Upper lobe of left lung (tissue), 4 donors: Measurements from ENCODE around the gene ROCK2.

ENCODE experiments used
- CTCF ChIP-seq, 6 experiments: fragments of 450-650 bp in 4 of 6; fragments of 200-600 bp in 2 of 6; sonication (generic) in 2 of 6; IDR thresholded peaks; one replicate each; pipeline ENCODE4 v1.5.1; 2016 to 2019; ENCODE audit warnings: antibody characterized with exemption in 6 of 6
- POLR2A ChIP-seq, 4 donors: fragments of 450-650 bp; IDR thresholded peaks; one replicate each; pipeline ENCODE4 v1.5.1; 2016 to 2017; ENCODE audit warnings: antibody characterized with exemption in 4 of 4, mild to moderate bottlenecking in 2 of 4

- TF ChIP-seq POLR2A (IDR thresholded peaks at IDR 0.05) = no peak
- no peak for TF ChIP-seq CTCF (IDR thresholded peaks at IDR 0.05)
Measured at GRCh38 chr2:11288431-11288830, 56.0 kb downstream of the ROCK2 start.
